HG03342 (cell line): ENCODE measurements around the gene ENKUR.
"Not testable (repeated sequence)": the region's sequence is repeated elsewhere in the genome, so short reads cannot be mapped to it uniquely, and the experiment has no call there.

Experiments used
- ATAC-seq: cut with Tn5 transposase; IDR thresholded peaks from one replicate; pipeline ENCODE4 v1.9.1; 2021; ENCODE audit warnings: mild to moderate bottlenecking, moderate library complexity; ENCODE audit not compliant: unreplicated experiment

The ENKUR gene

GRCh38 chr10:25024528-25024927 is 8.6 kb upstream of the ENKUR start:
- no peak for ATAC-seq

- ATAC-seq = no peak
Observed at GRCh38 chr10:25023278-25023677, 7.3 kb upstream of the ENKUR start.

- ATAC-seq = no peak
Observed at GRCh38 chr10:25018703-25019102, 2.7 kb upstream of the ENKUR start.

- no peak for ATAC-seq
Observed at GRCh38 chr10:25017661-25018060, 1.7 kb upstream of the ENKUR start.

- ATAC-seq = peak; percentile 1
Observed at GRCh38 chr10:25017154-25017590, 1.2 kb upstream of the ENKUR start.

- peak; percentile 96 for ATAC-seq
Observed at GRCh38 chr10:25016376-25017153, 607 bp upstream of the ENKUR start, which contains the start of gene THNSL1. THNSL1 (plus strand) TSS chr10:25016612; CDS start chr10:25023224, 6,612 bp downstream.

- no peak for ATAC-seq
Observed at GRCh38 chr10:25014579-25014978, 1.4 kb downstream of the ENKUR start.

- not testable (repeated sequence) for ATAC-seq
Observed at GRCh38 chr10:25011591-25011990, 4.4 kb downstream of the ENKUR start.

- ATAC-seq = no peak
Observed at GRCh38 chr10:24998044-24998443, 17.9 kb downstream of the ENKUR start.

GRCh38 chr10:24995072-24995471 is 20.9 kb downstream of the ENKUR start:
- no peak for ATAC-seq

- ATAC-seq = no peak
Observed at GRCh38 chr10:24993237-24993958, 22.6 kb downstream of the ENKUR start.

GRCh38 chr10:24992512-24993133 is 23.3 kb downstream of the ENKUR start:
- no peak for ATAC-seq

- no peak for ATAC-seq
Observed at GRCh38 chr10:24991298-24991697, 24.7 kb downstream of the ENKUR start.

GRCh38 chr10:24989867-24990266 is 26.1 kb downstream of the ENKUR start:
- no peak for ATAC-seq

GRCh38 chr10:24988831-24989640 is 26.9 kb downstream of the ENKUR start:
- ATAC-seq = no peak

- no peak for ATAC-seq
Observed at GRCh38 chr10:24984906-24985305, 31.1 kb downstream of the ENKUR start.

- ATAC-seq = no peak
Observed at GRCh38 chr10:24983946-24984345, 32.0 kb downstream of the ENKUR start.

GRCh38 chr10:24983130-24983529 is 32.8 kb downstream of the ENKUR start:
- ATAC-seq = no peak

- ATAC-seq = peak; percentile 68
Observed at GRCh38 chr10:24982319-24983112, 33.4 kb downstream of the ENKUR start.

GRCh38 chr10:24981161-24981710 is 34.7 kb downstream of the ENKUR start:
- no peak for ATAC-seq
